ENCODE results near the gene KRT35. TPM values are rescaled to one million over a fixed set of nuclear protein-coding genes. Genes with fewer than 3 reads are reported as not detected.

KRT35 gene
- total RNA-seq, 1 experiment from 2014 or later = not detected

DNA sequence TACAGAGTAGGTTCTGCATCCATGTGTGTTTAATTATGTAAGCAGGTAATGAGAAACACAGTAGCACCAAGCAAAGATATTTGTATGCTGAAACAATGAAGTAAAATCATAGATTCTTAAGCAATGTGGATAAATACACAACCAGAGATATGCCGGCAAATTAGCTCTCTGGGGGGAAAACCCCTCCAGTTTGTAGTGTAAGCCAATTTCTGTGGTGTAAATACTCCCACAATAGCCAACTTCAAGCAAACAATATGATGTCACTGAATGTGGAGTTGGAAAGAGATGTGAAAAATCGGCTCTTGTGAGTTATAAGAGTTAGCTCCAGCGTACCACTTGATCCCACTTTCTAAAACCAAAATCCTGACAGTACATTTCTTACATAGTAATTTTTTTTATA lies 36.3 kb downstream of the KRT35 start:
- no TSS peak for BruUV-seq (replicated peaks)
- H4K20me1 ChIP-seq (ENCODE audit: insufficient read depth) = no peaks in the 10 kb centered on the region
- H3K27me3 ChIP-seq (ENCODE audit: insufficient read depth, low read length) = no peaks in the 10 kb centered on the region
- no peaks in the 10 kb centered on the region for H3K9me2 ChIP-seq (ENCODE audit: insufficient read depth)
- POLR2A ChIA-PET = no interaction called here
- TF ChIP-seq SP1 (IDR thresholded peaks at IDR 0.05; ENCODE audit: low read depth) = no peak
- TF ChIP-seq CBX3 (IDR thresholded peaks at IDR 0.05; ENCODE audit: low read depth) = no peak
- TF ChIP-seq, protein P1, sequence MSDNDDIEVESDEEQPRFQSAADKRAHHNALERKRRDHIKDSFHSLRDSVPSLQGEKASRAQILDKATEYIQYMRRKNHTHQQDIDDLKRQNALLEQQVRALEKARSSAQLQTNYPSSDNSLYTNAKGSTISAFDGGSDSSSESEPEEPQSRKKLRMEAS (IDR thresholded peaks at IDR 0.05) = no peak
- no peak for TF ChIP-seq FOSL1 (IDR thresholded peaks at IDR 0.05; ENCODE audit: low read depth)
- TF ChIP-seq EGR1 (IDR thresholded peaks at IDR 0.05; ENCODE audit: low read depth) = no peak
- TF ChIP-seq, protein P2, sequence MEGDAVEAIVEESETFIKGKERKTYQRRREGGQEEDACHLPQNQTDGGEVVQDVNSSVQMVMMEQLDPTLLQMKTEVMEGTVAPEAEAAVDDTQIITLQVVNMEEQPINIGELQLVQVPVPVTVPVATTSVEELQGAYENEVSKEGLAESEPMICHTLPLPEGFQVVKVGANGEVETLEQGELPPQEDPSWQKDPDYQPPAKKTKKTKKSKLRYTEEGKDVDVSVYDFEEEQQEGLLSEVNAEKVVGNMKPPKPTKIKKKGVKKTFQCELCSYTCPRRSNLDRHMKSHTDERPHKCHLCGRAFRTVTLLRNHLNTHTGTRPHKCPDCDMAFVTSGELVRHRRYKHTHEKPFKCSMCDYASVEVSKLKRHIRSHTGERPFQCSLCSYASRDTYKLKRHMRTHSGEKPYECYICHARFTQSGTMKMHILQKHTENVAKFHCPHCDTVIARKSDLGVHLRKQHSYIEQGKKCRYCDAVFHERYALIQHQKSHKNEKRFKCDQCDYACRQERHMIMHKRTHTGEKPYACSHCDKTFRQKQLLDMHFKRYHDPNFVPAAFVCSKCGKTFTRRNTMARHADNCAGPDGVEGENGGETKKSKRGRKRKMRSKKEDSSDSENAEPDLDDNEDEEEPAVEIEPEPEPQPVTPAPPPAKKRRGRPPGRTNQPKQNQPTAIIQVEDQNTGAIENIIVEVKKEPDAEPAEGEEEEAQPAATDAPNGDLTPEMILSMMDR (IDR thresholded peaks at IDR 0.05 in 2 of 3, conservative IDR thresholded peaks at IDR 0.05 in 1 of 3; ENCODE audit: borderline replicate concordance in 1 of 3, insufficient read depth in 1 of 3, low read depth in 2 of 3, low read length in 2 of 3) = no peak
- TF ChIP-seq JUND (IDR thresholded peaks at IDR 0.05) = no peak
- TF ChIP-seq SRF (IDR thresholded peaks at IDR 0.05; ENCODE audit: low read depth) = no peak
- TF ChIP-seq EZH2 (IDR thresholded peaks at IDR 0.05) = no peak
- TF ChIP-seq, protein P3, sequence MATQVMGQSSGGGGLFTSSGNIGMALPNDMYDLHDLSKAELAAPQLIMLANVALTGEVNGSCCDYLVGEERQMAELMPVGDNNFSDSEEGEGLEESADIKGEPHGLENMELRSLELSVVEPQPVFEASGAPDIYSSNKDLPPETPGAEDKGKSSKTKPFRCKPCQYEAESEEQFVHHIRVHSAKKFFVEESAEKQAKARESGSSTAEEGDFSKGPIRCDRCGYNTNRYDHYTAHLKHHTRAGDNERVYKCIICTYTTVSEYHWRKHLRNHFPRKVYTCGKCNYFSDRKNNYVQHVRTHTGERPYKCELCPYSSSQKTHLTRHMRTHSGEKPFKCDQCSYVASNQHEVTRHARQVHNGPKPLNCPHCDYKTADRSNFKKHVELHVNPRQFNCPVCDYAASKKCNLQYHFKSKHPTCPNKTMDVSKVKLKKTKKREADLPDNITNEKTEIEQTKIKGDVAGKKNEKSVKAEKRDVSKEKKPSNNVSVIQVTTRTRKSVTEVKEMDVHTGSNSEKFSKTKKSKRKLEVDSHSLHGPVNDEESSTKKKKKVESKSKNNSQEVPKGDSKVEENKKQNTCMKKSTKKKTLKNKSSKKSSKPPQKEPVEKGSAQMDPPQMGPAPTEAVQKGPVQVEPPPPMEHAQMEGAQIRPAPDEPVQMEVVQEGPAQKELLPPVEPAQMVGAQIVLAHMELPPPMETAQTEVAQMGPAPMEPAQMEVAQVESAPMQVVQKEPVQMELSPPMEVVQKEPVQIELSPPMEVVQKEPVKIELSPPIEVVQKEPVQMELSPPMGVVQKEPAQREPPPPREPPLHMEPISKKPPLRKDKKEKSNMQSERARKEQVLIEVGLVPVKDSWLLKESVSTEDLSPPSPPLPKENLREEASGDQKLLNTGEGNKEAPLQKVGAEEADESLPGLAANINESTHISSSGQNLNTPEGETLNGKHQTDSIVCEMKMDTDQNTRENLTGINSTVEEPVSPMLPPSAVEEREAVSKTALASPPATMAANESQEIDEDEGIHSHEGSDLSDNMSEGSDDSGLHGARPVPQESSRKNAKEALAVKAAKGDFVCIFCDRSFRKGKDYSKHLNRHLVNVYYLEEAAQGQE (IDR thresholded peaks at IDR 0.05; ENCODE audit: low read depth) = no peak
- TF ChIP-seq RAD21 (IDR thresholded peaks at IDR 0.05; ENCODE audit: low read depth) = no peak
- H3K4me3 ChIP-seq (replicated peaks in 1 of 2; ENCODE audit: low read depth in 1 of 2, low read length in 2 of 2) = no peak overlapping the region
- intact Hi-C loops (cut with micrococcal nuclease) = no loop called here
- H3K79me2 ChIP-seq (ENCODE audit: insufficient read depth, low read length) = no peaks in the 10 kb centered on the region
- no peaks in the 10 kb centered on the region for H3K9me3 ChIP-seq (ENCODE audit: control insufficient read depth in 1 of 2, insufficient read depth in 1 of 2, low read depth in 1 of 2, low read length in 2 of 2)
- H3K27ac ChIP-seq (ENCODE audit: low read depth, low read length) = no peak overlapping the region
- no peaks in the 10 kb centered on the region for H3K36me3 ChIP-seq (ENCODE audit: control insufficient read depth in 1 of 2, insufficient read depth in 2 of 2, low read length in 2 of 2)
- RAD21 ChIA-PET (ENCODE audit: low non-redundant PET in 1 of 2, low total read pairs in 2 of 2, uncharacterized antibody in 2 of 2, unreplicated experiment in 2 of 2) = no interaction called here
- DNase-seq (ENCODE audit: low read depth, low spot score) (no peak), ATAC-seq (no peak)
- no peak overlapping the region for H3K4me2 ChIP-seq (ENCODE audit: low read length)
- H3K9ac ChIP-seq (ENCODE audit: low read length) = no peak overlapping the region
- no peak overlapping the region for H2AFZ ChIP-seq (ENCODE audit: low read depth, low read length, poor library complexity, severe bottlenecking)
- CTCF ChIA-PET = no interaction called here
- H3K4me1 ChIP-seq (ENCODE audit: control insufficient read depth in 1 of 2, insufficient read depth in 2 of 2, low read length in 2 of 2) = peaks cover 0 to 7% of the 10 kb centered on the region in 2 experiments; a peak in 1 of 4 replicates

Data from HCT116 (cell line).